AG08396 (cell line): ENCODE measurements around the gene ADCY9.

Experiments
- DNase-seq: peaks from one replicate; pipeline ENCODE4 v3.0.0; 2012; ENCODE audit warnings: low spot score, mixed read lengths

Gene ADCY9

GRCh38 chr16:4123616-4124300, 7.5 kb upstream of the ADCY9 start:
- DNase-seq: peak; percentile 59

DNA sequence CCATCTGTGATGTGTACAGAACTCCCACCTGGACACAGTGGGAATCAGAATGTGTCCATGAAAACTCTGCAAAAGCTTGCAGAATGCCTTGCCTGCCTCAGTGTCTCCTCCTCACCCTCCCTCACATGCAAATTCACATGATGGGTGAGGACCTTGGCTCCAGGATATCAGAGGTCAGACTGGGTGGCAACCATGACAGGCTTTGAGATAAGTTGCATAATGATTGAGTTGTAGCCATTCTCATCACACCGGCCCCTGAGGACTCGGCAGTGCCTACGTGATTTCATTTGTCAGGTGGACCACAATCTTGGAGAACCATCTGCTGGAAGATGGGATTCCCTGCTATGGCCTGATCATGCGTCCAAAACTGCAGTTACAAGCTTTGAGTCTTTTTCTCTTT, 3.9 kb upstream of the ADCY9 start:
- no peak for DNase-seq

GRCh38 chr16:4117250-4117578, 972 bp upstream of the ADCY9 start:
- DNase-seq: no peak

GRCh38 chr16:4115949-4116318, 308 bp downstream of the ADCY9 start:
- no peak for DNase-seq

DNA sequence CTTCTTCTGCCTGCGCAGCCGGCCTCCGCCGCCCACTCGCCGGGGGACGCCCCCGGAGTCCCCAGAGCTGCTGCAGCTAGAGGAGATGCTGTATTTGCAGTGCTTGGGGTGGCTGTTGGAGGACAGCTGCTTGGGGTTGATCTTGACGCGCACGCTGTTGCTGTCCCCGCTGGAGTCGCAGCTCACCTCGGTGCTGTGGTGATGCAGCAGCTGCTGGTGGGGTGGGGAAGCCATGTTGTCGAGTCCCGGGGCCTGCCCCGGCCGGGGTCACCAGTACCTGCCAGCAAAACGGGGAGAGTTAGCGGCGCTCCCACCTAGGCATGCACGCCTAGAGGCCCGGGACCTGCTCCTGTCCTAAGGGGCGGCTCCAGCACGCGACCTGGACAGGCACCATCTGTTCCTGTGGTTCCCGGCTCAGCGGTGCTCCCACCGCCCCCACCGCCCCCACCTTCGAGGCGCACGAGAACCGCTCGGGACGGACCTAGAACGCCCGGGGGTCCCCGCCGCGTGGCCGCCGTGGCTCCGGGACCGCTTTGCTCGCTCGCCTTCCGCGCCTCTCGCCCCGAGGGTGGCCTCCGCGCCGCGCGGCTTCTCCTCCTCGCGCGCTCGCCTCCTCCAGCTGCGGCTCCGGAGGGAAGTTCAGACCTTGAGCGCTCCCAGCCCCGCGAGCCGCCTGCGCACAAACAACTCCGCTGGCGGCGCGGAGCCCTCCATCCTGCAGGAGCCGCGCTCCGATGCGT, 863 bp downstream of the ADCY9 start:
- DNase-seq: peak; percentile 88

- no peak for DNase-seq
Measured at GRCh38 chr16:4114257-4115208, 1.7 kb downstream of the ADCY9 start.

DNA sequence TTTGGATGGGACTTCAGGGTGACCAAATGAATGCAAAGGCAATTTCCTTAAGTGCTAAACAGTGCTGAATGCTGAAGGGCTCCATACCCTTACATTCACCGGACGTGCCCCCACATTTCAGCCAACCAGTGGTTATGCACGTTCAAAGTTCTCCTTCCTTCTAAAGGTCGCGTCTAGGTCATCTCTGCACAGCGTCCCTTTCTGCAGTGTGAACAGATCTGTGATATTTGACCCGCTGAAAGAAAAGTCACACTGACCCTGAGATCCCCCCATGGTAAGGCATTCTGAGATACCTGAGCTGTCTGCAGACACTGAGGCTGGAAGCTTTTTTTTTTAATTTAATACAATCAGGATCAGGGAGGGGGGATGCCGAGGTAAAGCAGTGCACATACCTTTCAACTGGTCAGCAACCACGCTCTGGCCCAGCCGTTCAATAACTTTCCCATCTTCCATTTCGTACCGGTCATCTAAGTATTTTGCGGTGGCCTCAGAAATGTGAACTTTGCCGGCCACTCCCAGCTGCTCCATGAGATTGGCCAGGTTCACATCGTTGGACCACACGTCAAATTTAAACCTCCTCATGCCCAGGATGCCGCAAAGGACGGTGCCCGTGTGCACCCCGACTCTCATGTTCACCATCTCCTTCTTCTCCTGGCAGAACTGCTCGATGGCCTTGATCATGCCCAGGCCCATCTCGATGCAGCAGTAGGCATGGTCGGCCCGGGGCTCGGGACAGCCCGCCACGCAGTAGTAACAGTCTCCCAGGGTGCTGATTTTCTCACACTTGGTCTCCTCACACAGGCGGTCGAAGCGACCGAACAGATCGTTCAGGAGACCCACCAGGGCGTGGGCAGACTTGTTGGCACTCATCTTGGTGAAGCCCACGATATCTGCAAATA, 2.6 kb downstream of the ADCY9 start:
- no peak for DNase-seq

DNA sequence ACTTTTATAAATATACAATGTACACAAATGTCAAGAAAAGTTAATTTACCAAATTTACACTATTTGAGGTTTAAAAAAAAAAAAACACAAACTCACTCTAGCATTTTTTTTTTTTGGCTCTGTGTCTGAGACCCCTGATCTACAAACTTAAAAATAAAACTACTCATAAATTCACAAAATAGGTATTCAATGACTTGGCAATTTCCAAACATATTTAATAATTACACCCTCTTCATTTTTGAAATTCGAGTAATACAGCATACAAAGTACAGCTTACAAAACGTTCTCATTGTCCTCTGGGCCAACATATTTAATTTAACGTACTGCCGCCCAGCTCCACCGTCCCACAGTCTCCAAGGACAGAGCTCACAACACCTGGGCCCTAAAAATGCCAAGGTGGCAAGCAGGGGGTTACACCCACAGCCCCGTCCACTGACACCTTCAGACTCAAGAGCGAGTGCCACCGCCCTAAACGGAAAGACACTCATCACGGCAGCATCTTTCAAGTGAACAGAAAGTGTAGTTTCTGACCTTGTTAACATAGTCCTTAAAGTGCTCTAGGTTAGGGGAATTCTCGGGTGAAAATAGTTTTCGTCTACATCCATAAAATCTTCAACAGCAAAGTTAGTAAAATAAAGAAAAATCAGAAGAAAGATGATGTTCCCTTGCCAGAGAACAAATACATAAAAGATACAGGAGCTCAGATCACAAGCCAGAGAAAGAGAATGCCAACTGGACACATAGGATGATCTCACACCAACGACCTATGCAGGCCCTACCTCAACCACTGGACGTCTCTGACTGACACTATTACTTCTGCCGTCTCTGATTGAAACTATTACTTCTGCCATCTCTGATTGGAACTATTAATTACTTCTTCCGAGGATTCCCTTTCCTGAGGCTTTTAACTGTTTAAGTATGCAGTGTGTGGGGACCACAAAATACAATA, 4.2 kb downstream of the ADCY9 start:
- DNase-seq: no peak

- no peak for DNase-seq
Measured at GRCh38 chr16:4110680-4111079, 5.6 kb downstream of the ADCY9 start.

GRCh38 chr16:4110065-4110464, 6.2 kb downstream of the ADCY9 start:
- no peak for DNase-seq

GRCh38 chr16:4109250-4109736, 6.9 kb downstream of the ADCY9 start:
- DNase-seq: no peak

DNA sequence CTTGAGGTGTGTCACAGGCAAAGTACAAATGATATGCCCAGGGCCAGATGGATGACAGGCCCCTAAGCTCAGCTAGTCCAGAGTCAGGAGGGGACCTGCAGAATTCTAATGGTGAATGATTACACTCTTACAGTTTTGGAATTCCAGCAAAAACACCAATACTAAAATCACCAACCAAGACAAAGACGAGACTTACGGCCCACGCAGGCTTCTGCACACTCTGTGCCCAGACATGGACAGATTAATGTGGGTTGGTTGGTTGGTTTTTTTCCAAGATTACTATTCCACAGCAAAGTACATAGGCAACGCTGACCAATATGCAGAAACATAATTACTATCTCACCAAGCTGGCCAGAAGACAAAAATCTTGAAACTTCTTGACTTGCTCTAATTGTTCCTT, 9.7 kb downstream of the ADCY9 start:
- DNase-seq: no peak

DNA sequence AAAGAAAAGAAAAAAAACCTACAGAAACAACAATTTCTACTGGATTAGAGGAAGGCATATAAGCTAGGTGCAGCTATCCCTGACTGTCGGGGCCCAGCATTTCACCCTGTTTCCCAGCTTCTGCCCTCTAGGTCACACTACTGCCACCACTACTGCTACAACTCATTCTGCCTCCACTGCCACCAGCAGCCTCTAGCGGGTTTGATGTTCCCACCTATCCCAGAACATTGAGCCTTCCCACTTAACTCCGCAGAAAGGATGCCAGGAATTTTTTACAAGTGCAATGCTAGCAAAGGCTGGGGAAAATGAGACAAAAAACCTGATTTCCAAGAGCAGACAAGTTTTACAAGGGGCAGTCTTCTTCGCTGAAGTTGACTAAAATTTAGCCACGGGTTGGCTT, 10.4 kb downstream of the ADCY9 start:
- no peak for DNase-seq

DNA sequence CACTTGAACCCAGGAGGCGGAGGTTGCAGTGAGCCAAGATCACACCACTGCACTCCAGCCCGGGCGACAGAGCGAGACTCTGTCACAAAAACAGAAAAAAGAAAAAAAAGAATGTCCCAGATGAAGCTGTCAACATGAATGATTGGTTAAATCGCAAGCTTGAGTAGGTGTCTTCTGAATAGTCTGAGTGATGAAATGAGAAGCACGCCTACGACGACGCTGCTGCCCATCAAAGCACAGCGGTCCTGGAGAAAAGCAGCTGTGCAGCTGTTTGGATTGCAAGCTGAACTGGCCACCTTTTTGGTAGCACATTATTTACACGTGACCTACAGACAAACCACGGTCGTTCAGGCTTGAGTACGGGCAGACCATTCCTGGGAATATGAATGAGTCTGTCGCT, 12.5 kb downstream of the ADCY9 start:
- no peak for DNase-seq

DNA sequence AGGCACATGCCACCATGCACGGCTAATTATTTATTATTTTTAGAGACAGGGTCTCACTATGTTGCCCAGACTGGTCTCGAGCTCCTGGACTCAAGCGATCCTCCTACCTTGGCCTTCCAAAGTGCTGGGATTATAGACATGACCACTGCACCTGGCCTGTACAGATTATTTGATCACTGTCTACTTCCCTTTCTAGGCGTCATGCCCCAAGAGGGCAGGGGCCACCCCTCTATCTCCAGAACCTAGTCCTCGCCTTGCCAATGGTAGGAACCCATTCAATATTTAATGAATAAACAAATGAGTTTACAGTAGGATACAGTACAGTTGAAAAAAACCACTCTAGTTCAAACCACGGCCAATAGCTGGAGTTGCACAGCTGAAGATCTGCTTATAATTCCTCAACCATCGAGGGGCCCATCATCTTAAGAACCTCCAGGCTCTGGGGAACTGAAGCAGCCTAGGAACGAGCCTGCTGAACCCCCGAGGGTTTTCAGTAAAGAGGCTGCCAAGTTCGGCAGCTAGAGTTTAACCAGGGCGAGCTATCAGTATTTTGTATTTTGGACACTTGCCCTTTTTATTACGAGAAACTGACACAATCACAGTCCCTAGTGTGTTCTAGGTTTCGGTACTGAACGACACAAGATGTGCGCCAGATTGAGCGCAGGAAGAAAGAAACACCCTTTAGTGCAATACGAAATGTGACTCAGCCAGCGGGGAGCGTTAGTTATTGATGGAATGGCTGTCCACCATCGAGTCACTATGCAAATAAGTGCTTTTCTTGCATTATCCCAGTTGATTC, 14.6 kb downstream of the ADCY9 start:
- DNase-seq: no peak

GRCh38 chr16:4098501-4098900, 17.7 kb downstream of the ADCY9 start:
- no peak for DNase-seq

DNA sequence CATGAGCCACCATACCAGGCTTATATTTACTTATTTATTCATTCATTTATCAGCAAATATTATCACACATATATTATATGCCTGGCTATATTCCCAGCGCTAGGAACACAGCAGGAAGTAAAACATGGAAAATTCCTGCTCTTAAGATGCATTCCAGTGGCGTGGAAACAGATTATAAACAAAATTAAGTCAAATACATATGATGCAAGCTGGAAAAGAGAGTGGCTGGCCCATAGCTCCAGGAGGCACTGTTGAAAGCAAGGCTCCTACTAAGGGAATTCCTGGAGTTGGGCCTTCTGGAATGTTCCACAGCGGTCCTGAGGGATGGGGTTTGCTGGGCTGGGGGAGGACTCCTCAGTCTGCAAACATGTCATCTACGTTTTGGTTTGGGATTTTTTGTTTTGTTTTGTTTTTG, 18.4 kb downstream of the ADCY9 start:
- no peak for DNase-seq

GRCh38 chr16:4096509-4096908, 19.7 kb downstream of the ADCY9 start:
- no peak for DNase-seq

- no peak for DNase-seq
Measured at GRCh38 chr16:4094127-4094773, 22.0 kb downstream of the ADCY9 start.
